ENCODE measurements around the gene TNNT3.

TNNT3 gene

GRCh38 chr11:1927026-1927847 is 7.7 kb downstream of the TNNT3 start:
- TF ChIP-seq CTCF (IDR thresholded peaks at IDR 0.05; ENCODE audit: insufficient read depth, low read length) (no peak), REST (IDR thresholded peaks at IDR 0.05; ENCODE audit: insufficient replicate concordance, low read depth) (no peak), GABPA (IDR thresholded peaks at IDR 0.05; ENCODE audit: low read depth) (no peak), POLR2AphosphoS5 (IDR thresholded peaks at IDR 0.05; ENCODE audit: low read depth) (no peak), SPI1 (IDR thresholded peaks at IDR 0.05; ENCODE audit: borderline replicate concordance, low read depth) (no peak)
- DNase-seq (ENCODE audit: low read depth in 1 of 2, low spot score in 1 of 2): no peak
- no peak overlapping the region for H3K27ac ChIP-seq (replicated peaks)
- peaks cover 4% of the 10 kb centered on the region for H3K27me3 ChIP-seq (ENCODE audit: insufficient read depth, poor library complexity, severe bottlenecking)
- no peak overlapping the region for H3K4me3 ChIP-seq (replicated peaks; ENCODE audit: insufficient read depth, low read length)

GRCh38 chr11:1927848-1928469 is 8.5 kb downstream of the TNNT3 start:
- DNase-seq (ENCODE audit: low read depth in 1 of 2, low spot score in 1 of 2): no peak
- peaks cover 4% of the 10 kb centered on the region for H3K27me3 ChIP-seq (ENCODE audit: insufficient read depth, poor library complexity, severe bottlenecking)
- H3K27ac ChIP-seq (replicated peaks): no peak overlapping the region
- no peak overlapping the region for H3K4me3 ChIP-seq (replicated peaks; ENCODE audit: insufficient read depth, low read length)
- TF ChIP-seq CTCF (IDR thresholded peaks at IDR 0.05; ENCODE audit: insufficient read depth, low read length) (no peak), GABPA (IDR thresholded peaks at IDR 0.05; ENCODE audit: low read depth) (no peak), POLR2AphosphoS5 (IDR thresholded peaks at IDR 0.05; ENCODE audit: low read depth) (no peak), SPI1 (IDR thresholded peaks at IDR 0.05; ENCODE audit: borderline replicate concordance, low read depth) (no peak), REST (IDR thresholded peaks at IDR 0.05; ENCODE audit: insufficient replicate concordance, low read depth) (no peak)

- no peak overlapping the region for H3K4me3 ChIP-seq (replicated peaks; ENCODE audit: insufficient read depth, low read length)
- H3K27me3 ChIP-seq (ENCODE audit: insufficient read depth, poor library complexity, severe bottlenecking): peaks cover 8% of the 10 kb centered on the region
- TF ChIP-seq POLR2AphosphoS5 (IDR thresholded peaks at IDR 0.05; ENCODE audit: low read depth) (no peak), GABPA (IDR thresholded peaks at IDR 0.05; ENCODE audit: low read depth) (no peak), CTCF (IDR thresholded peaks at IDR 0.05; ENCODE audit: insufficient read depth, low read length) (no peak), REST (IDR thresholded peaks at IDR 0.05; ENCODE audit: insufficient replicate concordance, low read depth) (no peak), SPI1 (IDR thresholded peaks at IDR 0.05; ENCODE audit: borderline replicate concordance, low read depth) (no peak)
- H3K27ac ChIP-seq (replicated peaks): no peak overlapping the region
- no peak for DNase-seq (ENCODE audit: low read depth in 1 of 2, low spot score in 1 of 2)
These were observed 9.0 kb downstream of the TNNT3 start for GRCh38 chr11:1928470-1928890.
